GM18951 (cell line): Measurements from ENCODE around the gene ITPR1.

Source experiments
- POLR2A ChIP-seq: IDR thresholded peaks from 4 replicates; pipeline ENCODE4 v1.6.1; 2011; ENCODE audit warnings: mild to moderate bottlenecking; ENCODE audit not compliant: insufficient read length, insufficient read depth; ENCODE audit errors: extremely low read depth
- in situ Hi-C: fragments of 300-500 bp; cut with MboI; formaldehyde crosslinking; loops from one replicate; pipeline ENCODE4 v1.12.0; 2022; ENCODE audit warnings: low sequenced_read_pairs, mixed read lengths, inconsistent platforms; ENCODE audit not compliant: unreplicated experiment

The ITPR1 gene

GRCh38 chr3:4888913-4889846, 396.0 kb downstream of the ITPR1 start:
- TF ChIP-seq POLR2A, result no peak
- in situ Hi-C loops, result no loop called here

- in situ Hi-C loops, result no loop called here
- TF ChIP-seq POLR2A, result no peak
Measured at GRCh38 chr3:4889896-4890295, 396.7 kb downstream of the ITPR1 start.

- no peak for TF ChIP-seq POLR2A
- in situ Hi-C loops, result no loop called here
Measured at GRCh38 chr3:4894891-4895530, 401.9 kb downstream of the ITPR1 start.

- in situ Hi-C loops, result no loop called here
- no peak for TF ChIP-seq POLR2A
Measured at GRCh38 chr3:4895838-4896237, 402.7 kb downstream of the ITPR1 start.
